ENCODE results near the gene CD84.

GRCh38 chr1:160584784-160585183, 5.5 kb upstream of the CD84 start:
- TF ChIP-seq EZH2 (IDR thresholded peaks at IDR 0.05; ENCODE audit: low read length) (no peak), CTCF (optimal IDR thresholded peaks at IDR 0.05 in 1 of 3, IDR thresholded peaks at IDR 0.05 in 1 of 3, conservative IDR thresholded peaks at IDR 0.05 in 1 of 3; ENCODE audit: extremely low read depth in 1 of 3, insufficient read depth in 2 of 3, low read length in 3 of 3) (no peak)
